Measurements from ENCODE around the gene PEAK3.

GRCh38 chr19:2311093-2311492 is 29.1 kb upstream of the PEAK3 start:
- TF ChIP-seq CTCF (IDR thresholded peaks at IDR 0.05) (no peak), POLR2A (IDR thresholded peaks at IDR 0.05) (no peak)
